Inflammatory macrophage treated with lipopolysaccharide for 1 hour (primary cell): ENCODE results near the gene POLR1H.
A peak's percentile ranks its signal among the peaks of the same experiment; 100 is the strongest.

Source experiments
- DNase-seq, 2 donors: peaks; one replicate each; pipeline ENCODE4 v3.0.0-alpha.2; 2020 to 2022

The POLR1H gene

GRCh38 chr6:30097902-30098768, 37.1 kb downstream of the POLR1H start:
- no peak for DNase-seq

GRCh38 chr6:30100154-30100553, 39.1 kb downstream of the POLR1H start:
- DNase-seq, result no peak

- peak; percentile 27 to 81 for DNase-seq
Measured at GRCh38 chr6:30100585-30101443, 39.7 kb downstream of the POLR1H start.

- DNase-seq, result peak; percentile 86 to 92
Measured at GRCh38 chr6:30101444-30102413, 40.7 kb downstream of the POLR1H start.

GRCh38 chr6:30102414-30102969, 41.4 kb downstream of the POLR1H start:
- peak; percentile 93 to 98 for DNase-seq

GRCh38 chr6:30102970-30103871, 42.2 kb downstream of the POLR1H start:
- DNase-seq, result peak; percentile 85 to 97

- DNase-seq, result no peak
Measured at GRCh38 chr6:30103872-30104179, 42.8 kb downstream of the POLR1H start.

- no peak for DNase-seq
Measured at GRCh38 chr6:30104661-30105060, 43.6 kb downstream of the POLR1H start.

- DNase-seq, result no peak
Measured at GRCh38 chr6:30111266-30111856, 50.3 kb downstream of the POLR1H start.

GRCh38 chr6:30112402-30112994, 51.4 kb downstream of the POLR1H start:
- peak; percentile 47 to 83 for DNase-seq

GRCh38 chr6:30113003-30113759, 52.1 kb downstream of the POLR1H start, which contains the start of gene TRIM31:
TRIM31 (minus strand) TSS chr6:30113090; CDS start chr6:30112805, 285 bp downstream.
- peak; percentile 52 to 80 for DNase-seq

GRCh38 chr6:30113841-30114240, 52.8 kb downstream of the POLR1H start:
- no peak for DNase-seq
